ENCODE measurements around the gene OR7C1.

The OR7C1 gene

DNA sequence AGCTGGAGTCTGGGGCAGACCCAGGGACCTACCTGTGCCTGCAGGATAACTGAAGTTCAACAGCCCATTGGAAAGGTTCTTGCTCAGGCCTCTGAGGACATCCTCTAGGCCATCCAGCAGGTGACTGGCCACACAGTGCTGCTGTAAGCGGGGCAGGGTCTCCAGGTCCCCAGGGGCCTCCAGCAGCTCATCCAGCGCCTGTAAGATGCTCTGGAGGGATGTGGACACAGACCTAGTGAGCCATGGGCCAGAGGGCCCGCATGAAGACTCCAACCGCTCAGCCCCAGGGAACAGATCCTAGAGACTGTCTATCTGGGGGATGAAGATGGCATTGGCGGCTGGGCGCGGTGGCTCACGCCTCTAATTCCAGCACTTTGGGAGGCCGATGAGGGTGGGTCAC is 70.6 kb downstream of the OR7C1 start:
- no peak for DNase-seq

DNA sequence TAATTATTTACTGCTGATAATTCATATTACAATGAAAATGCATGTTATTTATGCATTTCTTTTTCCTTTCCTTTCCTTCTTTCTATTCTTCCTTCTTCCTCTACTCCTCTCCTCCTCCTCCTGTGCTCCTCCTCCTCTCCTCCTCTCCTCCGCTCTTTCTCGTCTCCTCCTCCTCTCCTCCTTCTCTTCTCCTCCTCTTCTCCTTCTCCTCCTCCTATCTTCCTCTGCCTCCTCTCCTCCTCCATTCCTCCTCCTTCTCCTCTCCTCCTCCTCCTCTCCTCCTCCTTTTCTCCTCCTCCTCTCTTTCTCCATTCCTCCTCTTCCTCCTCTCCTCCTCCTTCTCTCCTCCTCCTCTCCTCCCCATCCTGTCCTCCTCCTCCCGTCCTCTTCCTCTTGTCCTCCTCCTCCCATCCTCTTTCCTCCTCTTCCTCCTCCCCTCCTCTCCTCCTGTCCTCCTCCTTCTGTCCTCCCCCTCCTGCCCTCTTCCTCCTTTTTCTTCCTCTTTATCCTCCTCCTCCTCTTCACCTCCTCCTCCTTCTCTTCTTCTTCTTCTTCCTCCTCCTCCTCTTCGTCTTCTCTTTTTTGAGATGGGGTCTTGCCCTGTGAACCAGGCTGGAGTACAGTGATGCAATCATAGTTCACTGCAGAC is 71.4 kb downstream of the OR7C1 start:
- DNase-seq: no peak

DNA sequence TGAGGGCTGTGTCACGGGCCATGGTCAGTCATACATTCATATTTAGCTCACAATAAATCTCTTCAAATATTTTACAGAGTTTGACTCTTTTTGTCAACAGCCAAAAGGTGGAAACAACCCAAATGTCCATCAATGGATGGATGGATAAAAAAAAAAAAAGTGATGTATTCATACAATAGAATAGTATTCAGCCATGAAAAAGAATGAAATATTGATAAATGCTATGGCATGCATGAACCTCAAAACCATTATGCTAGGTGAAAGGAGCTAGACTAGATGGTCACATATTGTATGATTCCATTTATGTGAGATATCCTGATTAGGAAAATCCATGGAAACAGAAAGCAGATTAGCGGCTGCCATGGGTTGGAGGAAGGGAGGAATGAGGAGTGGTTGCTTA is 72.9 kb downstream of the OR7C1 start:
- no peak for DNase-seq

DNA sequence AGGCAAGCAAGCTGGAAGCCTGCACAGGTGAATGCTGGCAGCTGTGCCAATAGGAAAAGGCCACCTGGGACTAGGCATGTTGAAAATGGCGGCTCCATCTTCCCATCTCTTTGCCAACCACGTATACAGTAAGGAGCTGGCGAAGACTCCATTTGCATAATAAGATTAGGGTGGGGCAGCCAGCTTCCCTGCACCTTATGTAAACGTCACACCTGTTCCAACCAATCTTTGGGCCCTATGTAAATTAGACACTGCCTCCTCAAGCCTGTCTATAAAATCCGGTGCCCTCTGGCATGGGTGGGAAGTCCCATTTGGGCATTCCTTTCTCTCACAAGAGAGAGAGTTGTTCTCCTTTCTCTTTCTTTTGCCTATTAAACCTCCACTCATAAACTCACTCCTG is 73.4 kb downstream of the OR7C1 start:
- no peak for DNase-seq

DNA sequence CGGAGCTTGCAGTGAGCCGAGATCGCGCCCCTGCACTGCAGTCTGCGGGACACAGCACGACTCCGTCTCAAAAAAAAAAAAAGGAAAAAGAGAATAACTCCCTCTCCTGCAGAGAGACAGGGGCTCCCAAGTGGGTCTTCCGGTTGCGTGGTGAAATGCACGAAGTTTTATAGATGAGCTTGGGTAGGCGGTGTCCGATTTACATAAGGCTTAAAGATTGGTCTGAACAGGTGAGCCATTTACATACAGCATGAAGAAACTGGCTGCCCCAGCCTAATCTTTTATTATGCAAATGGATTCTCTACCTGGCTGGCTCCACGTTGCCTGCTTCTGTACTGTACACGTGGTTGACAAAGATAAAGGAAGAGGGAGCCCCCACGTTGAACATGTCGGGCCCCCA is 76.2 kb downstream of the OR7C1 start:
- DNase-seq: no peak

DNA sequence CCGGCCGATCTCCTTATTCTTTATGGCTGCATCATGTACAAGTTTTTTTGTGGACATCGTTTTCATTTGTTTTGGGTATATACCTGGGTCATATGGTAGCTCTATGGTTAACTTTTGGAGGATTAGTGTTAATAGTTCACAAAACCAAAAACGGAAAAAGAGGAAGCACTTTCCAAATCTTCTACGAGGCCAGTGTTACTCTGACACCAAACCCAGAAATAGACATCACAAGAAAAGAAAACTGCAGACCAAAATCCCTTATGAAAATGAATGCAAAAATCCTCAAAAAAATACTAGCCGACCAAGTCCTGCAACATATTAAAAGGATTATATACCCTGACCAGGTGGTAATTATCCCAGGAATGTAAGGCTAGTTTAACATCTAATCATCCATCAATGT is 86.4 kb downstream of the OR7C1 start:
- DNase-seq: no peak

Data from activated CD4-positive, CD25-positive, alpha-beta regulatory T cell treated with anti-CD3 and anti-CD28 coated beads, Interleukin-2, amount 50 U/mL, for 72 hours (primary cell).